Suppressor macrophage treated with lipopolysaccharide for 1 hour (primary cell): Measurements from ENCODE around the gene BORCS5.
A peak's percentile ranks its signal among the peaks of the same experiment; 100 is the strongest.
"Not testable (repeated sequence)": the region's sequence is repeated elsewhere in the genome, so short reads cannot be mapped to it uniquely, and the experiment has no call there.

Experiments used
- DNase-seq, 3 donors: peaks; one replicate each; pipeline ENCODE4 v3.0.0-alpha.2; 2020 to 2022

The BORCS5 gene

GRCh38 chr12:12491606-12492005 is 134.7 kb downstream of the BORCS5 start:
- no peak for DNase-seq

GRCh38 chr12:12492547-12492946 is 135.7 kb downstream of the BORCS5 start:
- DNase-seq = no peak

- DNase-seq = no peak
Observed at GRCh38 chr12:12495536-12495935, 138.7 kb downstream of the BORCS5 start.

- DNase-seq = no peak
Observed at GRCh38 chr12:12498210-12498609, 141.3 kb downstream of the BORCS5 start.

GRCh38 chr12:12499909-12500604 is 143.2 kb downstream of the BORCS5 start:
- no peak for DNase-seq

GRCh38 chr12:12501121-12501520 is 144.2 kb downstream of the BORCS5 start:
- no peak for DNase-seq

- DNase-seq = not testable (repeated sequence)
Observed at GRCh38 chr12:12502130-12502814, 145.4 kb downstream of the BORCS5 start.

GRCh38 chr12:12502815-12503151 is 145.9 kb downstream of the BORCS5 start:
- no peak for DNase-seq

- peak in 1 of 3 donors; percentile 18 for DNase-seq
Observed at GRCh38 chr12:12503384-12504078, 146.7 kb downstream of the BORCS5 start.

GRCh38 chr12:12505544-12506495 is 148.9 kb downstream of the BORCS5 start:
- no peak for DNase-seq

GRCh38 chr12:12506496-12506890 is 149.6 kb downstream of the BORCS5 start:
- no peak for DNase-seq

GRCh38 chr12:12507121-12507520 is 150.2 kb downstream of the BORCS5 start:
- DNase-seq = no peak

GRCh38 chr12:12508612-12509011 is 151.7 kb downstream of the BORCS5 start:
- peak; percentile 73 to 93 (median 89) for DNase-seq

- peak; percentile 61 to 85 (median 74) for DNase-seq
Observed at GRCh38 chr12:12510141-12510540, 153.3 kb downstream of the BORCS5 start.

- DNase-seq = no peak
Observed at GRCh38 chr12:12510551-12510950, 153.7 kb downstream of the BORCS5 start.

- no peak for DNase-seq
Observed at GRCh38 chr12:12511021-12511783, 154.3 kb downstream of the BORCS5 start.

GRCh38 chr12:12511895-12512711 is 155.2 kb downstream of the BORCS5 start:
- no peak for DNase-seq

GRCh38 chr12:12513416-12514006 is 156.6 kb downstream of the BORCS5 start:
- no peak for DNase-seq

GRCh38 chr12:12518464-12518845 is 161.6 kb downstream of the BORCS5 start:
- no peak for DNase-seq

- DNase-seq = no peak
Observed at GRCh38 chr12:12518919-12519318, 162.0 kb downstream of the BORCS5 start.
